Stimulated activated CD4-positive, alpha-beta T cell treated with anti-CD3 and anti-CD28 coated beads, Interleukin-1b, Interleukin-23, amount 100 ng/mL, for 1 hour (primary cell): ENCODE measurements around the gene TMEM38B.
"Not testable (repeated sequence)": the region's sequence is repeated elsewhere in the genome, so short reads cannot be mapped to it uniquely, and the experiment has no call there.

Source experiments
- DNase-seq, 2 donors: peaks; one replicate each; pipeline ENCODE4 v3.0.0-alpha.2; 2020; ENCODE audit warnings: low read depth in 2 of 2

The TMEM38B gene

GRCh38 chr9:105716146-105716545 is 21.8 kb downstream of the TMEM38B start:
- no peak for DNase-seq

- DNase-seq, result no peak
Observed at GRCh38 chr9:105722099-105722498, 27.8 kb downstream of the TMEM38B start.

GRCh38 chr9:105725370-105725769 is 31.0 kb downstream of the TMEM38B start:
- no peak for DNase-seq

- not testable (repeated sequence) for DNase-seq
Observed at GRCh38 chr9:105728230-105728629, 33.9 kb downstream of the TMEM38B start.

- DNase-seq, result not testable (repeated sequence)
Observed at GRCh38 chr9:105731420-105731819, 37.1 kb downstream of the TMEM38B start.

GRCh38 chr9:105735366-105735765 is 41.0 kb downstream of the TMEM38B start:
- DNase-seq, result no peak

GRCh38 chr9:105737205-105737604 is 42.9 kb downstream of the TMEM38B start:
- no peak for DNase-seq

- DNase-seq, result no peak
Observed at GRCh38 chr9:105742088-105742487, 47.7 kb downstream of the TMEM38B start.

GRCh38 chr9:105747325-105747724 is 53.0 kb downstream of the TMEM38B start:
- not testable (repeated sequence) for DNase-seq

GRCh38 chr9:105751761-105752160 is 57.4 kb downstream of the TMEM38B start:
- no peak for DNase-seq

- DNase-seq, result no peak
Observed at GRCh38 chr9:105757496-105758251, 63.3 kb downstream of the TMEM38B start.

- DNase-seq, result no peak
Observed at GRCh38 chr9:105760053-105760452, 65.7 kb downstream of the TMEM38B start.

GRCh38 chr9:105782561-105783494 is 88.5 kb downstream of the TMEM38B start:
- not testable (repeated sequence) for DNase-seq

- DNase-seq, result not testable (repeated sequence)
Observed at GRCh38 chr9:105783495-105783872, 89.1 kb downstream of the TMEM38B start.

GRCh38 chr9:105786796-105787195 is 92.5 kb downstream of the TMEM38B start:
- not testable (repeated sequence) for DNase-seq

- no peak for DNase-seq
Observed at GRCh38 chr9:105816202-105816744, 121.9 kb downstream of the TMEM38B start.

GRCh38 chr9:105816981-105817380 is 122.6 kb downstream of the TMEM38B start:
- DNase-seq, result no peak

GRCh38 chr9:105818903-105819302 is 124.6 kb downstream of the TMEM38B start:
- no peak for DNase-seq

GRCh38 chr9:105822814-105823213 is 128.5 kb downstream of the TMEM38B start:
- DNase-seq, result no peak
